A673 (cell line): ENCODE data around the gene RAB24. TPM values are rescaled to one million over a fixed set of nuclear protein-coding genes. Genes with fewer than 3 reads are reported as not detected.

Experiments
- BruUV-seq: library from RNA; stranded (reverse); fragments of 400-500 nt; replicated peaks from 2 replicates; lab custom pipeline; 2021; lab: Mats Ljungman, UMichigan
- CTCF ChIA-PET: fragments of 300-600 bp; sonication (Branson Sonifier 250); formaldehyde crosslinking; loops from one replicate; lab custom pipeline; 2022; ENCODE audit warnings: antibody characterized with exemption; lab: Charles Lee
- POLR2A ChIA-PET: fragments of 300-600 bp; sonication (Branson Sonifier 250); formaldehyde crosslinking; loops from one replicate; lab custom pipeline; 2022; ENCODE audit warnings: antibody characterized with exemption; ENCODE audit not compliant: low non-redundant PET; lab: Charles Lee
- DNase-seq: peaks from one replicate; pipeline ENCODE4 v3.0.0-alpha.2; 2015; ENCODE audit warnings: low spot score
- H3K27ac ChIP-seq: fragments of 200-600 bp; sonication (generic); 2 replicates; pipeline ENCODE4 v1.5.1; 2016; ENCODE audit warnings: mixed run types, low read depth, mild to moderate bottlenecking, mixed read lengths, antibody characterized with exemption, low read length; ENCODE audit not compliant: poor library complexity, severe bottlenecking
- H3K27me3 ChIP-seq: fragments of 200-600 bp; sonication (generic); replicated peaks from 2 replicates; pipeline ENCODE4 v1.6.1; 2017; ENCODE audit warnings: mixed run types, low read depth, mild to moderate bottlenecking, mixed read lengths, antibody characterized with exemption, low read length; ENCODE audit not compliant: insufficient read depth, poor library complexity
- H3K36me3 ChIP-seq: fragments of 200-600 bp; sonication (generic); 2 replicates; pipeline ENCODE4 v1.6.1; 2016; ENCODE audit warnings: mixed run types, mild to moderate bottlenecking, mixed read lengths, antibody characterized with exemption, low read length; ENCODE audit not compliant: insufficient read depth, poor library complexity, severe bottlenecking
- H3K4me1 ChIP-seq: fragments of 200-600 bp; sonication (generic); 2 replicates; pipeline ENCODE4 v1.6.1; 2017; ENCODE audit warnings: mixed run types, mild to moderate bottlenecking, mixed read lengths, antibody characterized with exemption, low read length; ENCODE audit not compliant: insufficient read depth, poor library complexity, severe bottlenecking
- H3K4me3 ChIP-seq: fragments of 200-600 bp; sonication (generic); 2 replicates; pipeline ENCODE4 v1.5.1; 2016; ENCODE audit warnings: low read depth, mixed run types, mild to moderate bottlenecking, mixed read lengths, low read length; ENCODE audit not compliant: poor library complexity, severe bottlenecking
- H3K9me3 ChIP-seq: fragments of 200-600 bp; sonication (generic); 2 replicates; pipeline ENCODE4 v1.6.1; 2016; ENCODE audit warnings: mixed run types, low read depth, mild to moderate bottlenecking, mixed read lengths, antibody characterized with exemption, low read length; ENCODE audit not compliant: poor library complexity, severe bottlenecking
- CTCF ChIP-seq: fragments of 300-800, 200-600 bp; sonication (generic); conservative IDR thresholded peaks from 2 replicates; pipeline ENCODE4 v1.5.1; 2017; ENCODE audit warnings: low read depth, mild to moderate bottlenecking, antibody characterized with exemption, low read length, moderate library complexity, mixed read lengths
- EZH2 ChIP-seq: fragments of 200-600 bp; sonication (generic); IDR thresholded peaks from 2 replicates; pipeline ENCODE4 v1.6.1; 2017; ENCODE audit warnings: borderline replicate concordance, low read depth, mild to moderate bottlenecking, mixed read lengths, antibody characterized with exemption, low read length; ENCODE audit not compliant: poor library complexity, severe bottlenecking
- intact Hi-C: fragments of 100-400 bp; cut with micrococcal nuclease; formaldehyde crosslinking; loops from one replicate; pipeline ENCODE4 v1.10.0; 2022; ENCODE audit not compliant: unreplicated experiment
- total RNA-seq: library from RNA; stranded (reverse); gene quantifications from 2 replicates; pipeline ENCODE4 v1.2.3, GENCODE V29; 2021

Gene RAB24
- total RNA-seq, 1 experiment from 2014 or later = 16.0 TPM

GRCh38 chr5:177319913-177320588, 16.5 kb upstream of the RAB24 start:
- Histone ChIP-seq H3K27me3 (no peaks in the 10 kb centered on the region), H3K4me1 (no peaks in the 10 kb centered on the region), H3K9me3 (no peaks in the 10 kb centered on the region), H3K4me3 (no peak overlapping the region), H3K36me3 (no peaks in the 10 kb centered on the region), H3K27ac (no peak overlapping the region)
- intact Hi-C loops = no loop called here
- TF ChIP-seq EZH2 (no peak), CTCF (no peak)
- DNase-seq = no peak
- POLR2A ChIA-PET = no interaction called here
- no TSS peak for BruUV-seq
- CTCF ChIA-PET = no interaction called here

- intact Hi-C loops = no loop called here
- no peak overlapping the region for H3K4me3 ChIP-seq
- ChIA-PET POLR2A (no interaction called here), CTCF (interaction anchor here (0.7 to 0.9 kb wide), 2 partner anchors 8 to 53 kb away, joined by 3 to 4 read pairs; no protein-coding TSS in a partner anchor)
- no peaks in the 10 kb centered on the region for H3K36me3 ChIP-seq
- H3K27ac ChIP-seq = no peak overlapping the region
- no peaks in the 10 kb centered on the region for H3K9me3 ChIP-seq
- peaks cover 1% of the 10 kb centered on the region for H3K4me1 ChIP-seq
- BruUV-seq = no TSS peak
- TF ChIP-seq EZH2 (no peak), CTCF (peak; percentile 85)
- DNase-seq = peak; percentile 68
- no peaks in the 10 kb centered on the region for H3K27me3 ChIP-seq
These were observed 14.4 kb upstream of the RAB24 start for GRCh38 chr5:177317959-177318377.

GRCh38 chr5:177316005-177316404, 12.5 kb upstream of the RAB24 start:
- no peak overlapping the region for H3K4me3 ChIP-seq
- no peaks in the 10 kb centered on the region for H3K36me3 ChIP-seq
- CTCF ChIA-PET = no interaction called here
- POLR2A ChIA-PET = no interaction called here
- no peak for TF ChIP-seq EZH2
- TF ChIP-seq CTCF = no peak
- H3K4me1 ChIP-seq = peaks cover 5% of the 10 kb centered on the region
- no peaks in the 10 kb centered on the region for H3K9me3 ChIP-seq
- intact Hi-C loops = no loop called here
- DNase-seq = no peak
- no peaks in the 10 kb centered on the region for H3K27me3 ChIP-seq
- no TSS peak for BruUV-seq
- H3K27ac ChIP-seq = no peak overlapping the region
